ENCODE data around the gene PSMD1. TPM values are rescaled to one million over a fixed set of nuclear protein-coding genes. Genes with fewer than 3 reads are reported as not detected.

PSMD1 gene
- polyA plus RNA-seq, 1 donor (not counting 4 experiments of a cell fraction or from before 2014, with no cell fraction given): 262 TPM

DNA sequence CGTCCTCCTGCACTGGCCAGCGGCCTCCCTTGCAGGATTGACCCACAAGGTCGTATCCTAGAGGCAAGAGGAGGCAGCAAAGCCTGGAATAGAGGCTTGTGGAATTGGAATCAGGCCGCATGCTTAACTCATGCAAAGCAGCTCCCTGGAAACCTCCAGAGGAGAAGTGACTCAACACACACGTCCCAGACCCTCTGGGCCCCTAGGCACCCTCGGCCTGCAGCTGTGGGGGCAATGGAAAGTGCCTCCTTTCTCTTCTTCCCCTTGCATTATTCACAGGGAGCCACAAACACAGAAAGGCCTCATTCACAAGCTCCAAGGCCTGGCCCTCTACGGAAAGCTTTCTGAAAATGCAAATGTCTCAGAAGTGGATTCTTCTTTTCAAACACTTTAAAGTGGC, 41.2 kb upstream of the PSMD1 start:
- FAIRE-seq (no peak), DNase-seq (ENCODE audit: low read depth, low spot score) (no peak)
- Histone ChIP-seq H3K4me2 (ENCODE audit: control insufficient read depth, extremely low read depth, insufficient read depth, low read depth, low read length) (no peak overlapping the region), H3K79me2 (ENCODE audit: control insufficient read depth, insufficient read depth, low read length) (no peaks in the 10 kb centered on the region), H3K9me1 (ENCODE audit: control insufficient read depth, extremely low read depth, insufficient read depth, low read length) (no peaks in the 10 kb centered on the region), H4K20me1 (ENCODE audit: control insufficient read depth, extremely low read depth, insufficient read depth, low read length) (no peaks in the 10 kb centered on the region), H2AFZ (ENCODE audit: control insufficient read depth, low read length) (no peak overlapping the region), H3K9ac (ENCODE audit: control insufficient read depth, extremely low read depth, insufficient read depth, low read length) (no peak overlapping the region), H3K4me3 (ENCODE audit: control insufficient read depth in 2 of 3, extremely low read depth in 1 of 3, insufficient read depth in 2 of 3, low read depth in 1 of 3, low read length in 3 of 3) (no peak overlapping the region), H3K27ac (ENCODE audit: control insufficient read depth, insufficient read depth, low read length) (no peak overlapping the region), H3K27me3 (ENCODE audit: control insufficient read depth, extremely low read depth, insufficient read depth, low read length) (peaks cover 8% of the 10 kb centered on the region), H3K9me3 (ENCODE audit: control insufficient read depth, low read depth, low read length) (no peaks in the 10 kb centered on the region), H3K36me3 (ENCODE audit: control insufficient read depth in 2 of 2, extremely low read depth in 1 of 2, insufficient read depth in 2 of 2, low read length in 2 of 2) (no peaks in the 10 kb centered on the region), H3K4me1 (ENCODE audit: control insufficient read depth, extremely low read depth, insufficient read depth, low read length) (no peaks in the 10 kb centered on the region)
- no peak for TF ChIP-seq EZH2 (IDR thresholded peaks at IDR 0.05; ENCODE audit: low read length)
- TF ChIP-seq, protein P1, sequence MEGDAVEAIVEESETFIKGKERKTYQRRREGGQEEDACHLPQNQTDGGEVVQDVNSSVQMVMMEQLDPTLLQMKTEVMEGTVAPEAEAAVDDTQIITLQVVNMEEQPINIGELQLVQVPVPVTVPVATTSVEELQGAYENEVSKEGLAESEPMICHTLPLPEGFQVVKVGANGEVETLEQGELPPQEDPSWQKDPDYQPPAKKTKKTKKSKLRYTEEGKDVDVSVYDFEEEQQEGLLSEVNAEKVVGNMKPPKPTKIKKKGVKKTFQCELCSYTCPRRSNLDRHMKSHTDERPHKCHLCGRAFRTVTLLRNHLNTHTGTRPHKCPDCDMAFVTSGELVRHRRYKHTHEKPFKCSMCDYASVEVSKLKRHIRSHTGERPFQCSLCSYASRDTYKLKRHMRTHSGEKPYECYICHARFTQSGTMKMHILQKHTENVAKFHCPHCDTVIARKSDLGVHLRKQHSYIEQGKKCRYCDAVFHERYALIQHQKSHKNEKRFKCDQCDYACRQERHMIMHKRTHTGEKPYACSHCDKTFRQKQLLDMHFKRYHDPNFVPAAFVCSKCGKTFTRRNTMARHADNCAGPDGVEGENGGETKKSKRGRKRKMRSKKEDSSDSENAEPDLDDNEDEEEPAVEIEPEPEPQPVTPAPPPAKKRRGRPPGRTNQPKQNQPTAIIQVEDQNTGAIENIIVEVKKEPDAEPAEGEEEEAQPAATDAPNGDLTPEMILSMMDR (optimal IDR thresholded peaks at IDR 0.05 in 1 of 3, IDR thresholded peaks at IDR 0.05 in 1 of 3, conservative IDR thresholded peaks at IDR 0.05 in 1 of 3; ENCODE audit: extremely low read depth in 1 of 3, insufficient read depth in 2 of 3, low read length in 3 of 3): no peak
- dilution Hi-C loops (cut with MboI; ENCODE audit: extremely low pct_ligation_motif_present, low sequenced_read_pairs): no loop called here

DNA sequence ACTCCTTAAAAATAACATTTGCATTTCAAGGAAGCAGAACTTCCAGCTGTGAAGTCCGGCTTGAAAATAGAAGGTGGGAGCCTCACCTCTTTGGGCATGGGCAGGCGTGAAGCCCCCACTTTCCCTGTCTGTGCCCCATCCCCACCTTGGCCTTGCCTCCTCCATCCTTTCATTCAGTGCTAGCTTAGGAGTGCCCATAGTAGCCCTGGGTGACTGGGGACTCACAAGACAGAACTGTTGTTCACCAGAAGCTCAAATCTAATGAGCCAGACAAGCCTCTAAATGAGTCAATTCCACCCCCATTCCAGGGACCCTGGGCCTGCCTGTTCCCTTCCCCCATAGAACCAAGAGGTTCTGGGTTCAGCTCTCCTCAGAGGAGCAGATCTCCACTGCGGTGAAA, 40.7 kb upstream of the PSMD1 start:
- DNase-seq (ENCODE audit: low read depth, low spot score) (no peak), FAIRE-seq (no peak)
- Histone ChIP-seq H3K27me3 (ENCODE audit: control insufficient read depth, extremely low read depth, insufficient read depth, low read length) (peaks cover 8% of the 10 kb centered on the region), H3K9ac (ENCODE audit: control insufficient read depth, extremely low read depth, insufficient read depth, low read length) (no peak overlapping the region), H2AFZ (ENCODE audit: control insufficient read depth, low read length) (no peak overlapping the region), H3K9me1 (ENCODE audit: control insufficient read depth, extremely low read depth, insufficient read depth, low read length) (no peaks in the 10 kb centered on the region), H4K20me1 (ENCODE audit: control insufficient read depth, extremely low read depth, insufficient read depth, low read length) (no peaks in the 10 kb centered on the region), H3K36me3 (ENCODE audit: control insufficient read depth in 2 of 2, extremely low read depth in 1 of 2, insufficient read depth in 2 of 2, low read length in 2 of 2) (no peaks in the 10 kb centered on the region), H3K9me3 (ENCODE audit: control insufficient read depth, low read depth, low read length) (no peaks in the 10 kb centered on the region), H3K4me2 (ENCODE audit: control insufficient read depth, extremely low read depth, insufficient read depth, low read depth, low read length) (no peak overlapping the region), H3K27ac (ENCODE audit: control insufficient read depth, insufficient read depth, low read length) (no peak overlapping the region), H3K79me2 (ENCODE audit: control insufficient read depth, insufficient read depth, low read length) (no peaks in the 10 kb centered on the region), H3K4me3 (ENCODE audit: control insufficient read depth in 2 of 3, extremely low read depth in 1 of 3, insufficient read depth in 2 of 3, low read depth in 1 of 3, low read length in 3 of 3) (no peak overlapping the region), H3K4me1 (ENCODE audit: control insufficient read depth, extremely low read depth, insufficient read depth, low read length) (no peaks in the 10 kb centered on the region)
- TF ChIP-seq, protein P1 (optimal IDR thresholded peaks at IDR 0.05 in 1 of 3, IDR thresholded peaks at IDR 0.05 in 1 of 3, conservative IDR thresholded peaks at IDR 0.05 in 1 of 3; ENCODE audit: extremely low read depth in 1 of 3, insufficient read depth in 2 of 3, low read length in 3 of 3): no peak
- no peak for TF ChIP-seq EZH2 (IDR thresholded peaks at IDR 0.05; ENCODE audit: low read length)
- dilution Hi-C loops (cut with MboI; ENCODE audit: extremely low pct_ligation_motif_present, low sequenced_read_pairs): no loop called here
